ENCODE data around the gene SORL1.

Gene SORL1

GRCh38 chr11:121476379-121477032 is 24.4 kb downstream of the SORL1 start:
- TF ChIP-seq CTCF (IDR thresholded peaks at IDR 0.05), result no peak

- no peak for TF ChIP-seq CTCF (IDR thresholded peaks at IDR 0.05)
These were observed 26.2 kb downstream of the SORL1 start for GRCh38 chr11:121478226-121478894.

GRCh38 chr11:121478895-121479697 is 27.0 kb downstream of the SORL1 start:
- no peak for TF ChIP-seq CTCF (IDR thresholded peaks at IDR 0.05)

- no peak for TF ChIP-seq CTCF (IDR thresholded peaks at IDR 0.05)
These were observed 27.7 kb downstream of the SORL1 start for GRCh38 chr11:121479698-121480238.

GRCh38 chr11:121482231-121483129 is 30.4 kb downstream of the SORL1 start:
- TF ChIP-seq CTCF (IDR thresholded peaks at IDR 0.05), result no peak

- no peak for TF ChIP-seq CTCF (IDR thresholded peaks at IDR 0.05)
These were observed 31.8 kb downstream of the SORL1 start for GRCh38 chr11:121483805-121484480.
